HG03045 (cell line): ENCODE data around the gene KCNIP4.

ENCODE experiments used
- ATAC-seq: cut with Tn5 transposase; IDR thresholded peaks from one replicate; pipeline ENCODE4 v1.9.1; 2021; ENCODE audit warnings: mild to moderate bottlenecking, moderate library complexity; ENCODE audit not compliant: unreplicated experiment

The KCNIP4 gene

GRCh38 chr4:21113496-21114223 is 834.9 kb downstream of the KCNIP4 start:
- no peak for ATAC-seq

DNA sequence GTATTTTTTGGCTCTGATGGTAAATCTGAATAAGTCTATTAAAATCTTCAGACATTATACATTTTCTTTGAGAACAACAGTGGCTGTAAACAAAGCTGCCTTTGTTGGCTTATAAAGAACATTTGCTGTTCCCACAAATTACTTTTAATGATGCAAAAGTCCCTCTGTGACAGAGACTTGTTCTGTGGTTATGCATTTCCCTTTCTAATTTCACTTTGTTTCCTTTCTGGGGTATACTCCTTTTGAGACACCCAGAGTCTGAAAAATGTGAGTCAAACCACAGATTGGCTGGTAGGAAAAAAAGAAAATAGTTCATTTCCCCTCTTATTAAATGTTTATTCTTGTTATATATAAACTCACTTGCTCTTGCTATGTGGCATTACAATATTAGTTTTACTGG is 845.9 kb downstream of the KCNIP4 start:
- ATAC-seq: no peak

- ATAC-seq: no peak
Observed at GRCh38 chr4:21097865-21098264, 850.7 kb downstream of the KCNIP4 start.

DNA sequence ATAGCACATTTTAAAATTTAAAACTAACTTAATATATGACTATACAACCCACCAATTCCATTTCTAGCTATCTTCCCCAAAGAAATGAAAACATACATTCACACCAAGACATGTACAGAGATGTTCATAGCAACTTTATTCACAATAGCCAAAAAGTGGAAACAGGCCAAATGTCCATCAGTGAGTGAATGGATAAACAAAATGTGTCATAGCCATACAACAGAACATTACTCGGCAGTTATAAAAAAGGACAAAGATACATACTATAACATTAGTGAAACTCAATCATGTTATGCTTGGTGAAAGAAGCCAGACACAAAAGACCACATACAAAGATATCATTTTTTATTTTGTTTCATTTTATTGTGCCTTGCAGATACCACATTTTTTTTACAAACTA is 851.5 kb downstream of the KCNIP4 start:
- no peak for ATAC-seq

- no peak for ATAC-seq
Observed at GRCh38 chr4:21092531-21092930, 856.0 kb downstream of the KCNIP4 start.

- ATAC-seq: no peak
Observed at GRCh38 chr4:21090094-21090666, 858.4 kb downstream of the KCNIP4 start.

DNA sequence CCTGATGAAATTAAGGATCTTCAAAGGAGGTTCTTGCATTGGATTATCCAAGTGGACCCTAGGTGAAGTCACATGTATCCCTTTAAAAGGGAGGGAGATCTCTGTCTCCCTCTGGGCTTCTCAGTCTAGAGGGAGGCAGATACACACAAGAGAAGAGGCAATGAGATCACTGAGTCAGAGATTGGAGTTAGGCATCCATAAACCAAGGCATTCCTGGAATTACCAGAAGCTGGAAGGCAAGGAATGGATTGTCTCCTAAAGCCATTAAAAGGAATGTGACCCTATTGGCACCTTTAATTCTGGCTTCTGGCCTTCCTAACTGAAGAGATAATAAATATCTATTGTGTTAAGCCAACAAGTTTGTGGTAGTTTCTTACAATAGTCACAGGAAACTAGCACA is 865.2 kb downstream of the KCNIP4 start:
- no peak for ATAC-seq

- ATAC-seq: no peak
Observed at GRCh38 chr4:21077967-21078366, 870.6 kb downstream of the KCNIP4 start.

DNA sequence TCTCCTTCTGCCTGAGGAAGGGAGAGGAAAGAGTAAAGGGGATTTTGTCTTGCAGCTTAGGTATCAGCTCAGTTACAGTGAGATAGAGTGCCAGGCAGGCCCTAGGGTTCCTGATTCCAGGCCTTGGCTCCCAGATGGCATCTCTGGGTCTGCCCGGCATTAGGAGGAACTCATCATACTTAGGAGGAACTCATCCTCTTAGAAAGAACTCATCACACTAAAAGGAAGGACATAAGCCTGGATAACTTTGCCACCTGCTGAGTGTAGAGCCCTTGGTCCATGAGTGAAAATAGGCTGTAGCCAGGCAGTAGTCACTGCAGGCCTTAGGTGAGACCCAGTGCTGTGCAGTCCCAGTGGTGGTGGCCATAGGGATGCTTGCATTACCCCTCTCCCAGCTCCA is 881.2 kb downstream of the KCNIP4 start:
- ATAC-seq: no peak

GRCh38 chr4:21061902-21062301 is 886.7 kb downstream of the KCNIP4 start:
- no peak for ATAC-seq

DNA sequence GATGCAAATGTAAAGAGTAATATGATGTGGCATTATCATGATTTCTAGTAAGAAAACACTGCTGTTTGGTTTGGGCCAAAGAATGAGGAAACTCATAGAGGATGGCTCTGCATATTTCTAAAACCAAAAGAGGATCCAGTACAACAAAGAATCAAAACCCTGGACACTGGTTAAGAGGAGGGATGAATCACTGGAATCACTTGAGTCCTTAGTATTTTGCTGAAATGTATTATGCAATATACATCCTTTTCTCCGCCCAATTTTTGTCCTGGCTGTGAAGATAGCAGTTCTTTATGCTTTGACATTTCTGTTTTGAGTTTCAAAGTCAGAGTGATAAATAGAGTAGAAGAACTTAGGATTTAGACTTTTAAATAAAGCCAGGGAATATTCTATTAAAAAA is 902.4 kb downstream of the KCNIP4 start:
- no peak for ATAC-seq

GRCh38 chr4:21045119-21045518 is 903.5 kb downstream of the KCNIP4 start:
- no peak for ATAC-seq

DNA sequence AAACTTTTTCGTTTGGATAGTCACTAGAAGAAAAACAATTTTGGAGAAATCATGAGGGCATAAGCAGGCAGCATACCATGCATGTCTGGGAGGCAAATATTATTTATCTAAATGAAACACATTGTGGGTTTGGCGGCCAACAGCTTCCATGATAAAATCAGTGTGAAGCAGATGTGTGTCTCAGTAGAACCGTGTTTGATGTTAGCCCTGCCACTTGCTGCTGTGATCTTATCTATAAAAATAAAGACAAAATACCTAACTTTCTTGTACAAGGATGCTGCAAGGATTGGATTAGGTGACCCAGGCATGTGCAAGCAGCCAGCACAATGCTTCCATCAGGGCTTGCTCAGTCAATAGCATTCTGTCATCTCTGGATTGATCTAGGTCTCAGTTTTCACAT is 906.9 kb downstream of the KCNIP4 start:
- no peak for ATAC-seq

- no peak for ATAC-seq
Observed at GRCh38 chr4:21034728-21035127, 913.8 kb downstream of the KCNIP4 start.

- no peak for ATAC-seq
Observed at GRCh38 chr4:21032089-21032645, 916.4 kb downstream of the KCNIP4 start.

GRCh38 chr4:21018817-21019216 is 929.8 kb downstream of the KCNIP4 start:
- ATAC-seq: no peak

- ATAC-seq: no peak
Observed at GRCh38 chr4:21013501-21013900, 935.1 kb downstream of the KCNIP4 start.

DNA sequence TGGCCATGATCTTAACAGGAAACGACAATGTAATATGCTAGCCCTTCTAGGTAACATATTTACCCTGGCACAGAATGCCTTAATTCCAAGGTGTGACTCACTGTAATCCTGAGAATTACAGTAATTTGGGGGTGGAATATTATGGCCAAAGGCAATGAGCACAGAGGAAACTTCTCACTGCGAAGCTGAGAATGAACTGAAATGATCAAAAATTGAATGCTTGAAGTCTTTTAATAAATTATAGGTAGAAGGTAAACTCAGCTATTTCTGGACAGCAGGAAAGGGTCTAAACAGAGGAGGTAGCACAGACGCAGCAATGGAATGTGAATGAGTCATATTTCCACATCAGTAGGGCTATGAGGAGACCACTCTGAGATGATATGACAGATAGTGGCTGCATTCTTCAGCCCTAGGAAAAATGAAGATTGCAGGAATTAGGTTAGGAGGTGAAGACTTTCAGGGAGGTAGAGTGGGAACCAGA is 935.7 kb downstream of the KCNIP4 start:
- no peak for ATAC-seq

GRCh38 chr4:21011106-21011505 is 937.5 kb downstream of the KCNIP4 start:
- no peak for ATAC-seq

DNA sequence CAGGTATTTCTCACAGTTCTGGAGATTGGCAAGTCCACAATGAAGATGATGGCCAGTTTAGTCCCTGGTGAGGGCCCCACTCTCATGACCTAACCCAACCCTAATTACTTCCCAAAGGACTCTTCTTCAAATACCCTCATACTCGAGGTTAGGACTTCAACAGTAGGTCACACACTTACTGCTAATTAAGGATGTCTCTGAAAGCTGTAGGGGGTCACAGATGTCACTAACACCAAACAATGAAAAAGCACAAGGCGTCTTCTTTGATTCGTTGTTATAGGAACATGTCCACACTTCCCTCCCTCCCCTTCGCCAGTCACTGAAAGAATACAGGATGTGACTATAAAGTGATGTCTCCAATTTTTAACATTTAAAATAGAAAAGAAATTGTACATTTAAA is 938.6 kb downstream of the KCNIP4 start:
- ATAC-seq: no peak

GRCh38 chr4:21005647-21006046 is 942.9 kb downstream of the KCNIP4 start:
- ATAC-seq: no peak

DNA sequence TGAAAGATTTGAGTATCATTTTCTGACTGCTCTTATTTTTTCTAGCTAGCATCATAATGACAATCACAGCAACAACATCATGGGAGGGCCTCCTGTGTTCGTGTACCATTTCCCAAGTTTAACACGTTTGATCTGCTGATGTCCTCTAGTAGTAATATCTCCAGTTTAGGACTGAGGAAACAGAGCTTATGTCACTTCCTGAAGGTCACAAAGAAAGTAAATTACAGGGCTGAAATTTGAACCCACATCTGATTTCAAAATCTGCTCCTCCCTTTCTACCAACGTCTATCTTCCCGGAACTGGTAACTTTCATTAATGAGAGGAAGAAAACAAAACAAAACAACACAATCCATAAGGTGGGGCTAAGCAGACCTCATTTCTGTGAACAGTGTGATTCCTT is 945.6 kb downstream of the KCNIP4 start:
- ATAC-seq: no peak
